C4-2B (cell line): Measurements from ENCODE around the gene MSRB3.

Source experiments
- CTCF ChIP-seq: fragments of 450-650 bp; conservative IDR thresholded peaks from 2 replicates; pipeline ENCODE4 v1.5.1; 2017; ENCODE audit warnings: mild to moderate bottlenecking
- ZFX ChIP-seq: fragments of 450-650 bp; IDR thresholded peaks from 2 replicates; pipeline ENCODE4 v1.6.1; 2017

- TF ChIP-seq CTCF (no peak), ZFX (no peak)
Observed at GRCh38 chr12:65311260-65311659, 32.8 kb downstream of the MSRB3 start.
